ENCODE measurements around the gene IQGAP2.

- TF ChIP-seq, protein P1, sequence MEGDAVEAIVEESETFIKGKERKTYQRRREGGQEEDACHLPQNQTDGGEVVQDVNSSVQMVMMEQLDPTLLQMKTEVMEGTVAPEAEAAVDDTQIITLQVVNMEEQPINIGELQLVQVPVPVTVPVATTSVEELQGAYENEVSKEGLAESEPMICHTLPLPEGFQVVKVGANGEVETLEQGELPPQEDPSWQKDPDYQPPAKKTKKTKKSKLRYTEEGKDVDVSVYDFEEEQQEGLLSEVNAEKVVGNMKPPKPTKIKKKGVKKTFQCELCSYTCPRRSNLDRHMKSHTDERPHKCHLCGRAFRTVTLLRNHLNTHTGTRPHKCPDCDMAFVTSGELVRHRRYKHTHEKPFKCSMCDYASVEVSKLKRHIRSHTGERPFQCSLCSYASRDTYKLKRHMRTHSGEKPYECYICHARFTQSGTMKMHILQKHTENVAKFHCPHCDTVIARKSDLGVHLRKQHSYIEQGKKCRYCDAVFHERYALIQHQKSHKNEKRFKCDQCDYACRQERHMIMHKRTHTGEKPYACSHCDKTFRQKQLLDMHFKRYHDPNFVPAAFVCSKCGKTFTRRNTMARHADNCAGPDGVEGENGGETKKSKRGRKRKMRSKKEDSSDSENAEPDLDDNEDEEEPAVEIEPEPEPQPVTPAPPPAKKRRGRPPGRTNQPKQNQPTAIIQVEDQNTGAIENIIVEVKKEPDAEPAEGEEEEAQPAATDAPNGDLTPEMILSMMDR (IDR thresholded peaks at IDR 0.05; ENCODE audit: insufficient read depth, low read length, poor library complexity, severe bottlenecking), result no peak
- TF ChIP-seq EZH2phosphoT487 (conservative IDR thresholded peaks at IDR 0.05; ENCODE audit: low read length), result no peak
Observed at GRCh38 chr5:76376866-76377230, 26.2 kb upstream of the IQGAP2 start.

All from SU-DHL-6 (cell line).